ENCODE measurements around the gene FOSB.
A peak's percentile ranks its signal among the peaks of the same experiment; 100 is the strongest.

FOSB gene

GRCh38 chr19:45440873-45441654, 26.7 kb upstream of the FOSB start:
- DNase-seq, result no peak

- DNase-seq, result no peak
Observed at GRCh38 chr19:45442408-45442777, 25.4 kb upstream of the FOSB start.

GRCh38 chr19:45442778-45443461, 24.9 kb upstream of the FOSB start:
- no peak for DNase-seq

GRCh38 chr19:45443462-45444317, 24.1 kb upstream of the FOSB start:
- peak; percentile 89 for DNase-seq

GRCh38 chr19:45444318-45445041, 23.3 kb upstream of the FOSB start:
- DNase-seq, result peak; percentile 76

- no peak for DNase-seq
Observed at GRCh38 chr19:45445139-45445538, 22.7 kb upstream of the FOSB start.

GRCh38 chr19:45446295-45446694, 21.5 kb upstream of the FOSB start:
- DNase-seq, result no peak

GRCh38 chr19:45446944-45447343, 20.9 kb upstream of the FOSB start:
- DNase-seq, result no peak

- DNase-seq, result no peak
Observed at GRCh38 chr19:45448425-45448756, 19.4 kb upstream of the FOSB start.

- DNase-seq, result no peak
Observed at GRCh38 chr19:45448887-45449299, 18.9 kb upstream of the FOSB start.

GRCh38 chr19:45450012-45450333, 17.8 kb upstream of the FOSB start:
- DNase-seq, result no peak

- DNase-seq, result peak; percentile 73
Observed at GRCh38 chr19:45451131-45451849, 16.5 kb upstream of the FOSB start.

GRCh38 chr19:45451850-45452387, 15.9 kb upstream of the FOSB start:
- DNase-seq, result no peak

GRCh38 chr19:45455707-45456499, 11.9 kb upstream of the FOSB start:
- DNase-seq, result peak; percentile 72

GRCh38 chr19:45456500-45456815, 11.3 kb upstream of the FOSB start:
- DNase-seq, result no peak

GRCh38 chr19:45457776-45458175, 10.0 kb upstream of the FOSB start:
- DNase-seq, result no peak

GRCh38 chr19:45460807-45461347, 6.9 kb upstream of the FOSB start:
- no peak for DNase-seq

GRCh38 chr19:45462174-45462573, 5.6 kb upstream of the FOSB start:
- DNase-seq, result no peak

- no peak for DNase-seq
Observed at GRCh38 chr19:45463241-45463640, 4.6 kb upstream of the FOSB start.

- DNase-seq, result no peak
Observed at GRCh38 chr19:45464274-45464673, 3.5 kb upstream of the FOSB start.

All from right kidney (tissue), 1 donor.